IMR-90 (cell line): ENCODE results near the gene IL1R2. TPM values are rescaled to one million over a fixed set of nuclear protein-coding genes. Genes with fewer than 3 reads are reported as not detected.

Experiments used
- ATAC-seq: fragments of 200-7000 bp; cut with Tn5 transposase; 2 replicates; pipeline ENCODE4 v1.9.1; 2020; ENCODE audit warnings: low read depth, mild to moderate bottlenecking, moderate library complexity
- BruUV-seq: library from RNA; stranded (reverse); fragments of 400-500 nt; replicated peaks from 2 replicates; lab custom pipeline; 2021; lab: Mats Ljungman, UMichigan
- CTCF ChIA-PET: fragments of 300-600 bp; formaldehyde crosslinking; extraction: SDS; loops from one replicate; lab custom pipeline; 2021; ENCODE audit warnings: antibody characterized with exemption; lab: Yijun Ruan, JAX
- POLR2A ChIA-PET: fragments of 300-600 bp; sonication (Branson Sonifier 250); formaldehyde crosslinking; loops from one replicate; lab custom pipeline; 2022; ENCODE audit warnings: antibody characterized with exemption; ENCODE audit not compliant: unreplicated experiment; lab: Charles Lee
- DNase-seq: peaks from one replicate; pipeline ENCODE4 v3.0.0; 2013
- H2AFZ ChIP-seq: replicated peaks from 2 replicates; pipeline ENCODE3; 2013; ENCODE audit warnings: low read length, mild to moderate bottlenecking; ENCODE audit not compliant: poor library complexity
- H2AK5ac ChIP-seq: 2 replicates; pipeline ENCODE4 v1.6.1; 2013; ENCODE audit warnings: low read depth, low read length, inconsistent platforms
- H2AK9ac ChIP-seq: replicated peaks from 2 replicates; pipeline ENCODE3; 2013; ENCODE audit warnings: mild to moderate bottlenecking, low read depth, low read length, moderate library complexity; ENCODE audit not compliant: poor library complexity
- H2BK120ac ChIP-seq: 2 replicates; pipeline ENCODE4 v1.6.1; 2013; ENCODE audit warnings: low read depth, low read length, inconsistent platforms
- H2BK15ac ChIP-seq: 3 replicates; pipeline ENCODE4 v1.6.1; 2013; ENCODE audit warnings: low read depth, low read length, inconsistent platforms
- H2BK20ac ChIP-seq: 2 replicates; pipeline ENCODE4 v1.6.1; 2013; ENCODE audit warnings: low read depth, mild to moderate bottlenecking, inconsistent platforms, low read length, moderate library complexity
- H2BK5ac ChIP-seq: 2 replicates; pipeline ENCODE4 v1.6.1; 2013; ENCODE audit warnings: mild to moderate bottlenecking, low read depth, low read length, inconsistent platforms; ENCODE audit not compliant: poor library complexity, severe bottlenecking
- H3K14ac ChIP-seq: replicated peaks from 2 replicates; pipeline ENCODE4 v1.6.1; 2013; ENCODE audit warnings: low read depth, low read length, inconsistent platforms
- H3K18ac ChIP-seq: 2 replicates; pipeline ENCODE4 v1.6.1; 2013; ENCODE audit warnings: low read depth, low read length, control low read depth
- H3K23ac ChIP-seq: 2 replicates; pipeline ENCODE4 v1.6.1; 2013; ENCODE audit warnings: low read depth, low read length, inconsistent platforms
- H3K27ac ChIP-seq: 2 replicates; pipeline ENCODE4 v1.5.1; 2013; ENCODE audit warnings: mild to moderate bottlenecking, control low read depth, low read length; ENCODE audit not compliant: insufficient read depth
- H3K27me3 ChIP-seq: 2 replicates; pipeline ENCODE4 v1.6.1; 2013; ENCODE audit warnings: low read length; ENCODE audit not compliant: control insufficient read depth, insufficient read depth
- H3K36me3 ChIP-seq: 2 replicates; pipeline ENCODE4 v1.6.1; 2013; ENCODE audit warnings: low read length, mixed read lengths; ENCODE audit not compliant: control insufficient read depth, insufficient read depth
- H3K4ac ChIP-seq: 2 replicates; pipeline ENCODE4 v1.6.1; 2013; ENCODE audit warnings: low read depth, low read length, inconsistent platforms
- H3K4me1 ChIP-seq: 2 replicates; pipeline ENCODE4 v1.6.1; 2013; ENCODE audit warnings: low read length, mixed read lengths; ENCODE audit not compliant: control insufficient read depth, insufficient read depth
- H3K4me2 ChIP-seq: 2 replicates; pipeline ENCODE4 v1.6.1; 2013; ENCODE audit warnings: low read depth, mild to moderate bottlenecking, control low read depth, low read length, moderate library complexity
- H3K4me3 ChIP-seq: 2 replicates; pipeline ENCODE4 v1.5.1; 2013; ENCODE audit warnings: low read depth, mild to moderate bottlenecking, control low read depth, low read length, moderate library complexity; ENCODE audit not compliant: insufficient read depth
- H3K56ac ChIP-seq: 2 replicates; pipeline ENCODE4 v1.6.1; 2013; ENCODE audit warnings: low read length, inconsistent platforms; ENCODE audit not compliant: insufficient read depth; ENCODE audit errors: extremely low read depth
- H3K79me1 ChIP-seq, 2 experiments: 2 replicates each; pipeline ENCODE4 v1.6.1; 2013; ENCODE audit warnings: low read length in 2 of 2, inconsistent platforms in 1 of 2, low read depth in 1 of 2
- H3K9ac ChIP-seq: 2 replicates; pipeline ENCODE4 v1.6.1; 2013; ENCODE audit warnings: low read depth, low read length, control low read depth
- H3K9me1 ChIP-seq: 2 replicates; pipeline ENCODE4 v1.6.1; 2013; ENCODE audit warnings: low read length, inconsistent platforms; ENCODE audit not compliant: insufficient read depth
- H3K9me3 ChIP-seq: 2 replicates; pipeline ENCODE4 v1.6.1; 2013; ENCODE audit warnings: low read length; ENCODE audit not compliant: control insufficient read depth, insufficient read depth
- H4K20me1 ChIP-seq: 2 replicates; pipeline ENCODE4 v1.6.1; 2013; ENCODE audit warnings: low read length, inconsistent platforms; ENCODE audit not compliant: insufficient read depth
- H4K5ac ChIP-seq: 2 replicates; pipeline ENCODE4 v1.6.1; 2013; ENCODE audit warnings: mild to moderate bottlenecking, low read depth, low read length, control low read depth
- H4K8ac ChIP-seq, 2 experiments: 2 replicates each; pipeline ENCODE4 v1.6.1; 2013; ENCODE audit warnings: low read depth in 2 of 2, low read length in 2 of 2, control low read depth in 1 of 2, inconsistent platforms in 1 of 2
- H4K91ac ChIP-seq: 2 replicates; pipeline ENCODE4 v1.6.1; 2013; ENCODE audit warnings: low read depth, low read length, inconsistent platforms; ENCODE audit not compliant: insufficient read depth
- FOS ChIP-seq: fragments of 150-350 bp; IDR thresholded peaks from 2 replicates; pipeline ENCODE4 v1.6.1; 2016; ENCODE audit warnings: low read depth, low read length
- RAD21 ChIP-seq: IDR thresholded peaks from 2 replicates; pipeline ENCODE4 v1.6.1; 2012; ENCODE audit warnings: low read length, improper control_type of control experiment
- WGBS, 2 experiments: methylation state at CpG; one replicate each; pipeline versions ENCODE4 v1.1.5 to v1.1.7; 2013; ENCODE audit warnings: missing lambda C conversion rate in 2 of 2; ENCODE audit not compliant: insufficient read length in 1 of 2; ENCODE audit errors: extremely low coverage in 2 of 2; 5-methylcytosine and 5-hydroxymethylcytosine counted together
- dilution Hi-C: fragments of 300-500 bp; cut with HindIII; formaldehyde crosslinking; loops from one replicate; pipeline ENCODE4 v1.14.3; 2018; ENCODE audit warnings: low sequenced_read_pairs; ENCODE audit not compliant: unreplicated experiment
- in situ Hi-C: fragments of 300-500 bp; cut with MboI; formaldehyde crosslinking; loops from 3 replicates; pipeline ENCODE4 v1.14.3; 2019; ENCODE audit warnings: low sequenced_read_pairs, inconsistent platforms, mixed read lengths
- intact Hi-C: fragments of 100-400 bp; cut with micrococcal nuclease; formaldehyde crosslinking; loops from 2 replicates; pipeline ENCODE4 v1.10.0; 2022
- polyA plus RNA-seq, 3 experiments: library from polyadenylated mRNA; depleted of rRNA; stranded (reverse); fragments of >200 nt; gene quantifications; 2 replicates each; pipeline ENCODE4 v1.2.3, GENCODE V29; 2012; ENCODE audit warnings: low replicate concordance in 1 of 3
- total RNA-seq: library from RNA; depleted of rRNA; stranded (reverse); fragments of >200 nt; gene quantifications from 2 replicates; pipeline ENCODE4 v1.2.3, GENCODE V29; 2012

Gene IL1R2
- total and polyA plus RNA-seq, 2 of the 4 experiments (the other 2 are of a cell fraction), result not detected

GRCh38 chr2:102062802-102063201 lies 71.0 kb downstream of the IL1R2 start:
- Histone ChIP-seq H4K8ac (peak overlapping the region; percentile 82 to 92), H3K36me3 (no peaks in the 10 kb centered on the region), H3K27me3 (no peaks in the 10 kb centered on the region), H2AFZ (no peak overlapping the region), H3K23ac (peak overlapping the region; percentile 39), H2BK15ac (peak overlapping the region; percentile 37; the same call in 1 of the 3 replicates), H2BK20ac (peak overlapping the region; percentile 89), H3K4me2 (no peak overlapping the region; the same call in 1 of the 2 replicates), H2AK9ac (peak overlapping the region; percentile 5), H3K9me1 (peaks cover 17% of the 10 kb centered on the region), H3K14ac (peak overlapping the region; percentile 87), H3K4me3 (no peak overlapping the region), H2AK5ac (peak overlapping the region; percentile 84), H3K9me3 (peaks cover 4% of the 10 kb centered on the region), H2BK120ac (peak overlapping the region; percentile 100), H3K56ac (no peak overlapping the region), H4K20me1 (no peaks in the 10 kb centered on the region), H4K91ac (peak overlapping the region; percentile 97), H3K9ac (peak overlapping the region; percentile 21; the same call in 1 of the 2 replicates), H3K4me1 (peaks cover 29% of the 10 kb centered on the region), H3K79me1 (peaks cover 0 to 8% of the 10 kb centered on the region in 2 experiments; a peak in 2 of 4 replicates), H4K5ac (peak overlapping the region; percentile 63), H3K27ac (peak overlapping the region; percentile 98), H3K18ac (peak overlapping the region; percentile 55), H3K4ac (peak overlapping the region; percentile 98), H2BK5ac (peak overlapping the region; percentile 97)
- WGBS, 2 experiments, result 20% methylated on average over 1 of the region's 3 CpGs; no CpG with 5 or more reads in 1 of the 2 experiments
- 0 out of 2 replicates have a peak, but pooled peaks have one; percentile 13 for TF ChIP-seq FOS
- no peak for TF ChIP-seq RAD21
- ChIA-PET POLR2A (interaction anchor here (1.0 kb wide), 1 partner anchor 8 kb away, joined by 3 read pairs; no protein-coding TSS in a partner anchor), CTCF (interaction anchor here (0.8 to 1.3 kb wide), 2 partner anchors 16 to 30 kb away, joined by 3 read pairs; no protein-coding TSS in a partner anchor)
- in situ Hi-C loops, result no loop called here
- BruUV-seq, result no TSS peak
- DNase-seq (no peak), ATAC-seq (no peak)
- intact Hi-C loops, result no loop called here
- dilution Hi-C loops, result no loop called here
